GM13976 (cell line): ENCODE data around the gene KATNIP.

Source experiments
- DNase-seq: peaks from one replicate; pipeline ENCODE4 v3.0.0; 2012; ENCODE audit warnings: low spot score
- in situ Hi-C: fragments of 300-500 bp; cut with MboI; formaldehyde crosslinking; loops from one replicate; pipeline ENCODE4 v1.12.0; 2022; ENCODE audit warnings: low sequenced_read_pairs, mixed read lengths, inconsistent platforms; ENCODE audit not compliant: unreplicated experiment
- TF ChIP-seq, protein P1 (sequence below): IDR thresholded peaks from 2 replicates; pipeline ENCODE4 v1.5.1; 2012; ENCODE audit warnings: borderline replicate concordance, mild to moderate bottlenecking; ENCODE audit not compliant: insufficient read depth; ENCODE audit errors: extremely low read depth, missing control alignments, control extremely low read depth

The KATNIP gene

DNA sequence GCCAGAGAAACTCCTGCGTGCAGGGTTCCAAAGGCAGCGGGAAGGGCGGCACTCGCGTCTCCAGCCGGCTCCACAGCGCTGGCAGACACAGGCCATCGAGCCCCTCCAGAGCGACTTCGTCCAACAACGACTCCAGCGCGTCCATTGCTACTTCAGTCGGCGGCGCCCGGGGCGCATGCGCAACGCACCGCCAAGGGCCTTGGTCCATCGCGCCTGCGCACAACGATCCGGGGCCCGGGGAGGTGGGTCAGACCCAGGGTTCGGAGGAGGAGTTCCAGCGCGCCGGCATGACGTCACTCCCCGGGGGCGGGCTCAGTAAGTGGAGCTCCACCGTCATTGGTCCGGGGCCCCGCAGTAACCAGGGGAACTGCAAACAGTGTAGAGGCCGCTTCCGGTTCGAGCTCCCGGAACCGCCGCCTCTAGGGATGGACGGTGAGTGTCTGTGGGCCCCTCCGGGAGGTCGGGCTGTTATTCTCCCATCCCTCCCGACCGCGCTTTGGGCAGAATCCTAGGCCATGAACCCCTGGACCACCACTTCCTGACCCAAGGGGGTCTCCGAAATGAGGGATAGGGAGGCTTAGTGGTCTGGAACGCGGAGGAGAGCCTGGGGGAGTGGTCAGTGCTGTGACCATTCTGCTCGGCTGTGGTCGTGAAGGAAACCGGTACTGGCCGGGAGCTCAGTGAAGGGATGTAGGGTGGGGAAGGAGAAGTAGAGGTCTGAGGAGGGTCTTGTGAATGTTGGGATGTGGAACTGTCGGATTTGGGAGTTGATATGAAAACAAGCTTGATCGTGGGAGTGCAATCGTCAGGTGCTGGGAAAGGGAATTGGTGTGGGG, at the start of gene KATNIP, which contains the start of gene GTF3C1:
Gene KATNIP (plus strand): TSS at position 399 of the 836 bp plus-strand sequence. CDS start 27 bp downstream, at position 426.
Gene GTF3C1 (minus strand): TSS at position 168 of the 836 bp plus-strand sequence. CDS start 23 bp downstream, at position 145.
- in situ Hi-C loops: no loop called here
- DNase-seq: peak; percentile 100
- TF ChIP-seq, protein P1, sequence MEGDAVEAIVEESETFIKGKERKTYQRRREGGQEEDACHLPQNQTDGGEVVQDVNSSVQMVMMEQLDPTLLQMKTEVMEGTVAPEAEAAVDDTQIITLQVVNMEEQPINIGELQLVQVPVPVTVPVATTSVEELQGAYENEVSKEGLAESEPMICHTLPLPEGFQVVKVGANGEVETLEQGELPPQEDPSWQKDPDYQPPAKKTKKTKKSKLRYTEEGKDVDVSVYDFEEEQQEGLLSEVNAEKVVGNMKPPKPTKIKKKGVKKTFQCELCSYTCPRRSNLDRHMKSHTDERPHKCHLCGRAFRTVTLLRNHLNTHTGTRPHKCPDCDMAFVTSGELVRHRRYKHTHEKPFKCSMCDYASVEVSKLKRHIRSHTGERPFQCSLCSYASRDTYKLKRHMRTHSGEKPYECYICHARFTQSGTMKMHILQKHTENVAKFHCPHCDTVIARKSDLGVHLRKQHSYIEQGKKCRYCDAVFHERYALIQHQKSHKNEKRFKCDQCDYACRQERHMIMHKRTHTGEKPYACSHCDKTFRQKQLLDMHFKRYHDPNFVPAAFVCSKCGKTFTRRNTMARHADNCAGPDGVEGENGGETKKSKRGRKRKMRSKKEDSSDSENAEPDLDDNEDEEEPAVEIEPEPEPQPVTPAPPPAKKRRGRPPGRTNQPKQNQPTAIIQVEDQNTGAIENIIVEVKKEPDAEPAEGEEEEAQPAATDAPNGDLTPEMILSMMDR: no peak

DNA sequence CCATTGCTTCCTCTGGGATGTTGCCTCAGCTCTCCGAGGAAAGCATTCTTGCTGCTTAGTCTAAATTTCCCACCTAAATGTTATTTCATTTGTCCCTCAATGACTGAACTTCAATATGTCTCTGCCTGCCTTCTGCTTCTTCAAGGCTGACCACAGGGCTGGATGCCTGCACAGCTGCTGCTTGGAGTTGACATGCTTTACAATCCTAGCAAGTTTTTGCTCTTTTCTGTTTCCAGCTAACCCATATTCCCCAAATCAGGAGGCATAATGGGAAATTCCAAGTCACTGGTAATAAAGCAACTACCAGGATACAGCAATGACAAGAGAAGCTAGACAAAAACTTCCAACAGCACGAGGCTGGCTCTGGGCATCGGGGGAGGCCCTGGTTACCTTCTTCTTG, 49.1 kb upstream of the KATNIP start:
- in situ Hi-C loops: no loop called here
- DNase-seq: no peak
- TF ChIP-seq, protein P1: no peak

DNA sequence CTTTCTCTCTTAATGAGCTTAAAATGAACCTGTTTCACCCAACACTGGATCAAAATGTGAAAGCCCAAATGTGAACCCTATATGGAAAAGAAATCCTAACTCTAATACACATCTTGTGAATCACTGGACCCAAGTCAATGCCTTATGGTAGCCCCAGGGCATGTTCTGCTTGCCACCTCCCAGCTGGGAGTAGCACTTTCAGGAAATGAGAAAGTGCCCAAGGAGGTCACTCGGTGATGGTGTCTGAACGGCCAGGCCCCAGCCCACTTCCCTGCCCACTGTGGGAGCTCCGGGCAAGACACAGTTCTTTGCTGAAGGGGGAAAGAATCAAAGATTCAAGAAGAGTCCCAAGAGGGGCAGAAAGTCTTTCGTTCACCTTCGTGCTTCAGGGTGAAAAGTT, 46.3 kb upstream of the KATNIP start:
- in situ Hi-C loops: no loop called here
- DNase-seq: no peak
- TF ChIP-seq, protein P1: no peak

DNA sequence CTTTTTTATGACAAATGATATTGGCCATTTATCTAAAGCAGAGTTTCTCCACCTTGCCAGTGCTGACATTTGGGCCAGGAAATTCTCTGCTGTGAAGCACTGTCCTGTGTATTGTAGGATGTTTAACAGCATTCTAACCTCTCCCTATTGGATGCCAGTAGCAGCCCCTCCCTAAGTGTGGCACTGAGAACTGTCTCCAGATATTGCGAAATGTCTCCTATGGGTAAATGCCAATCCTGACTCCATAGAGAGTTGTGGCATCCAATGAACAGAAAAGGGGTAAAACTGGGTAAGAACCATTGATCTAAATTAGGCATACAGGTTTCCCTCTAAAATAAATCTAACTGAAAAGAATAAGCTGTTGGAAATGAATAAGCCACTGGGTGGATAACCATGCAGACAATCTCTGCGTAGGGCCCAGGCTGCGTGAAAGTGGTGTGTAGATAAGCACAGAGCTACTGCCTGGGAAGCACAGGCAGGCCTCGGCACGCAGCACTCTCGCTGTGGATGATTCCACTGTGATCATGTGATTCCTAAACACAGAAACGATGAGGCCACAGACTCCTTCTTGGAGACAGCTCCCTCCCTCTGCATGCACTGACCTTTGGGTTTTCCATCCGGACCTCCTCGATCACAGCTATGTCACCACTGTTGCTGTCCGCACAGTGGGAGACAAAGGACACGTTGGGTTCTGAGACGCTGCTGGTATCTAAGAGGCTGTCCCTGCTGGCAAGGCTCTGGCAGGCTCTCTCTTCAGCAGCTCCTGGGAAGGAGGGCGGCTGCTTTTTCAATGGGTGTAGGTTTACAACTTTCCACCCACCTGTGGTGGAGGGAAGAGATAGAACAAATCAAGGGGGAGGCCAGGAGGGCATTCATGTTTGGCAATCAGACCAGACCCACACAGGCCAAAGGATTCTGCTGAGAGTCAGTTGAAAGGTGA, 44.4 kb upstream of the KATNIP start:
- in situ Hi-C loops: no loop called here
- DNase-seq: no peak
- TF ChIP-seq, protein P1: no peak

DNA sequence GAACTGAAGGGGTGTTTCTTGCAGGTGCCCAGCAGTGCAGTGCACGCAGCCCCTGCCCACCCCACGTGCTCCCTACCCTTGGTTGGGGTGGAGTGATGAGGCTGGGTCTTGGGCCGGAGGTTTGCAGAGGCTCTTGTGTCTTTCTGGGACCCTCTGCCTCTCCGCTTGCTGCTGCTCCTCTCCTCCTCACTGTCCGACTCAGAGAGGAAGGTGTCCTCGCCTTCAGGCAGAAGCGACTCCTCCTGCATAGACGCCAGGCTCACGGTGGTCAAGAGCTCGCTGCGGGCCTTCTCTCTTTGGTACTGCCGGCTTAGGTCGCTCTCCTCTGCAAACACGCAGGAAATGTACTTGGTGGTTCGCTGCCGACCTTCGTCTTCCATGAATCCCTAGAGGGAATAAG, 43.2 kb upstream of the KATNIP start:
- DNase-seq: no peak
- TF ChIP-seq, protein P1: no peak
- in situ Hi-C loops: no loop called here

DNA sequence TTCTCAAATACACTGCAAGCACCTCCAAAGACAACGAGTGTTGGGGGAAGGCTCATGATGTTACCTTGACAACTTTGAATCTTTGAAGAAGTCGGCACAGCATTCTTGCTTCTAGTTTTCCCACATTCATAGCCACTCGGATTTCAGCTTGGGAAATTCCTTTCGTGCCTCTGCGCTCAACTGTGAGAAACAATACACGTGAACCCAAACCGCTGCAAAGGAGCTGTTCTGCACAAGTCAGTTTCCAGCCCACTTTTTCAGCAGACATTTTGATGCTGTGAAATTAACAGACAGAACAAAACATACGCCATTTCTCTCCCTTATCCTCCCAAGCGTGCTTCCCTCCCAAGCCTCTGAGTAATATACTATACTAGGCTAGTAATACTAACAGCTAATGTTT, 41.5 kb upstream of the KATNIP start:
- DNase-seq: no peak
- in situ Hi-C loops: no loop called here
- TF ChIP-seq, protein P1: no peak
